Small intestine (tissue), 7 donors: ENCODE measurements around the gene COL23A1. TPM values are rescaled to one million over a fixed set of nuclear protein-coding genes. Genes with fewer than 3 reads are reported as not detected.
A peak's percentile ranks its signal among the peaks of the same experiment; 100 is the strongest.
"Not testable (repeated sequence)": the region's sequence is repeated elsewhere in the genome, so short reads cannot be mapped to it uniquely, and the experiment has no call there.

Experiments used
- DNase-seq, 2 donors: peaks; one replicate each; pipeline versions ENCODE4 v3.0.0 to v3.0.0-alpha.2; 2013
- FAIRE-seq: peaks from 2 replicates; lab custom pipeline; 2012; peaks lifted over from hg19 to GRCh38; lab: Jason Lieb, UNC
- H3K27ac ChIP-seq, 3 donors: one replicate each; pipeline ENCODE4 v1.5.1; 2013; ENCODE audit warnings: low read length in 2 of 3, mild to moderate bottlenecking in 2 of 3, control low read depth in 1 of 3, inconsistent platforms in 1 of 3, low read depth in 1 of 3, moderate library complexity in 1 of 3
- H3K27me3 ChIP-seq, 3 donors: one replicate each; pipeline ENCODE4 v1.6.1; 2013; ENCODE audit warnings: low read length in 3 of 3, inconsistent platforms in 1 of 3; ENCODE audit not compliant: control insufficient read depth in 3 of 3, insufficient read depth in 3 of 3
- H3K36me3 ChIP-seq, 3 donors: one replicate each; pipeline ENCODE4 v1.6.1; 2013; ENCODE audit warnings: low read length in 3 of 3, inconsistent platforms in 1 of 3, low read depth in 1 of 3, mild to moderate bottlenecking in 1 of 3, moderate library complexity in 1 of 3; ENCODE audit not compliant: control insufficient read depth in 3 of 3, insufficient read depth in 2 of 3
- H3K4me1 ChIP-seq, 3 donors: one replicate each; pipeline ENCODE4 v1.6.1; 2013; ENCODE audit warnings: low read length in 2 of 3, inconsistent platforms in 1 of 3, low read depth in 1 of 3, mild to moderate bottlenecking in 1 of 3, moderate library complexity in 1 of 3; ENCODE audit not compliant: control insufficient read depth in 3 of 3, insufficient read depth in 2 of 3
- H3K4me3 ChIP-seq, 3 donors: one replicate each; pipeline ENCODE4 v1.5.1; 2013; ENCODE audit warnings: low read length in 3 of 3, control low read depth in 1 of 3, inconsistent platforms in 1 of 3, low read depth in 1 of 3, mild to moderate bottlenecking in 1 of 3, moderate library complexity in 1 of 3
- H3K9me3 ChIP-seq, 2 donors: one replicate each; pipeline ENCODE4 v1.6.1; 2013; ENCODE audit warnings: low read depth in 1 of 2, low read length in 1 of 2; ENCODE audit not compliant: control insufficient read depth in 2 of 2, insufficient read depth in 1 of 2
- WGBS, 3 donors: extraction: QIAGEN DNeasy Blood & Tissue Kit; methylation state at CpG; one replicate each; pipeline ENCODE4 v1.1.7; 2013; 5-methylcytosine and 5-hydroxymethylcytosine counted together
- polyA plus RNA-seq, 4 donors: library from polyadenylated mRNA; stranded (reverse) in 3 of 4; unstranded in 1 of 4; fragments of 200-250 nt in 3 of 4; fragments of 120-200 nt in 1 of 4; gene quantifications; one replicate each; pipeline versions ENCODE4 v1.2.1 to v1.2.3, GENCODE V29; 2013
- donor health status: healthy with polysubstance abuse.
- donor health status: control.
- donor health status: control.
- donor health status: Bipolar disorder and iron deficiency.
- donor health status: healthy.

Gene COL23A1
- polyA plus RNA-seq, 4 donors: 1.4 to 3.2 (median 1.6) TPM; not detected in 1

- Histone ChIP-seq H3K4me3 (no peak overlapping the region), H3K36me3 (no peaks in the 10 kb centered on the region), H3K27ac (no peak overlapping the region), H3K27me3 (peaks cover 0 to under 1% (median 0%) of the 10 kb centered on the region in 3 donors), H3K9me3 (peaks cover 0 to 5% of the 10 kb centered on the region in 2 donors), H3K4me1 (no peaks in the 10 kb centered on the region)
- FAIRE-seq (no peak), DNase-seq (no peak)
- WGBS, 3 donors: 91 to 94% (median 93%) methylated on average over 17 of the region's 17 CpGs
Observed at GRCh38 chr5:178318382-178318781, 271.8 kb downstream of the COL23A1 start.

- not testable (repeated sequence) for H3K27ac ChIP-seq, DNase-seq, H3K36me3 ChIP-seq, H3K4me1 ChIP-seq, H3K9me3 ChIP-seq, H3K27me3 ChIP-seq, H3K4me3 ChIP-seq, FAIRE-seq
- WGBS, 3 donors: 69 to 78% (median 72%) methylated on average over 5 of the region's 5 CpGs
Observed at GRCh38 chr5:178317727-178318126, 272.5 kb downstream of the COL23A1 start.

GRCh38 chr5:178314961-178315820 is 275.0 kb downstream of the COL23A1 start:
- 82 to 89% (median 87%) methylated on average over 19 of the region's 19 CpGs for WGBS, 3 donors
- H3K27ac ChIP-seq: no peak overlapping the region
- no peak for FAIRE-seq

GRCh38 chr5:178314061-178314660 is 276.0 kb downstream of the COL23A1 start:
- DNase-seq (no peak), FAIRE-seq (no peak)
- Histone ChIP-seq H3K27ac (no peak overlapping the region), H3K9me3 (peaks cover 0 to 5% of the 10 kb centered on the region in 2 donors), H3K4me1 (no peaks in the 10 kb centered on the region), H3K36me3 (no peaks in the 10 kb centered on the region), H3K4me3 (no peak overlapping the region), H3K27me3 (peaks cover 0 to 2% (median 0%) of the 10 kb centered on the region in 3 donors)
- 75 to 90% (median 82%) methylated on average over 17 of the region's 17 CpGs for WGBS, 3 donors

More at GRCh38 chr5:178314961-178315820, 275.0 kb downstream of the COL23A1 start:
- no peak overlapping the region for H3K4me3 ChIP-seq
- H3K9me3 ChIP-seq: peaks cover 0 to 5% of the 10 kb centered on the region in 2 donors
- no peaks in the 10 kb centered on the region for H3K36me3 ChIP-seq
- DNase-seq: no peak
- peaks cover 0 to 2% (median 0%) of the 10 kb centered on the region in 3 donors for H3K27me3 ChIP-seq
- no peaks in the 10 kb centered on the region for H3K4me1 ChIP-seq

DNA sequence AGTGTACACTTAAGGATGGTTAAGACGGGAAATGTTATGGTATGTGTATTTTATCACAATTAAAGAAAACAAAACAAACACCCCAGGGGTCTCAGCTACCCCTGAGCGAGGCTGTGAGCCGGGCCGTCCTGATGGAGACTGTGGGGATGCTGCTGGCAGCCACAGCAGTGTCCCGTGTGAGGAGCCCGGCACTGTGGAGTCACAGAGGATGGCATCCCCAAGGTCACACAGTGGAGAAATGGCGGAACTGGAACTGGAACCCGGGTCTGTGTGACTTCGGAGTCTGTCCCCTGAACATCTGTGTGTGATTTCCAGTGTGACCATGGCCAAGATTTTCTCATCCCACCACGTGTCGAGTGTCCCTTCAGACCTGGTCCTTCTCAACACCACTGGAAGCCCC is 276.9 kb downstream of the COL23A1 start:
- Histone ChIP-seq H3K27me3 (peaks cover 0 to 2% (median 0%) of the 10 kb centered on the region in 3 donors), H3K27ac (peak overlapping the region in 1 of 3 donors; percentile 4), H3K36me3 (no peaks in the 10 kb centered on the region), H3K4me3 (no peak overlapping the region), H3K4me1 (no peaks in the 10 kb centered on the region), H3K9me3 (peaks cover 0 to 5% of the 10 kb centered on the region in 2 donors)
- no peak for FAIRE-seq
- no peak for DNase-seq
- WGBS, 3 donors: 78 to 88% (median 85%) methylated on average over 11 of the region's 11 CpGs

GRCh38 chr5:178312880-178313282 is 277.3 kb downstream of the COL23A1 start:
- H3K4me1 ChIP-seq: no peaks in the 10 kb centered on the region
- H3K27me3 ChIP-seq: peaks cover 0 to 2% (median 0%) of the 10 kb centered on the region in 3 donors
- H3K27ac ChIP-seq: peak overlapping the region in 1 of 3 donors; percentile 38
- 70 to 75% (median 71%) methylated on average over 18 of the region's 18 CpGs for WGBS, 3 donors
- peaks cover 0 to 3% of the 10 kb centered on the region in 2 donors for H3K9me3 ChIP-seq
- DNase-seq: peak in 1 of 2 donors; percentile 12
- FAIRE-seq: no peak
- no peak overlapping the region for H3K4me3 ChIP-seq
- H3K36me3 ChIP-seq: no peaks in the 10 kb centered on the region

GRCh38 chr5:178310130-178310865 is 279.9 kb downstream of the COL23A1 start:
- H3K9me3 ChIP-seq: no peaks in the 10 kb centered on the region
- no peaks in the 10 kb centered on the region for H3K4me1 ChIP-seq
- no peak overlapping the region for H3K27ac ChIP-seq
- H3K36me3 ChIP-seq: no peaks in the 10 kb centered on the region
- WGBS, 3 donors: 89 to 94% (median 90%) methylated on average over 17 of the region's 17 CpGs
- H3K27me3 ChIP-seq: peaks cover 0 to 2% (median 0%) of the 10 kb centered on the region in 3 donors
- no peak overlapping the region for H3K4me3 ChIP-seq
- FAIRE-seq (no peak), DNase-seq (no peak)
